PC-9 (cell line): ENCODE measurements around the gene TMEM244.

Source experiments
- EZH2 ChIP-seq: fragments of 200-600 bp; sonication (generic); IDR thresholded peaks from 2 replicates; pipeline ENCODE4 v1.8.0; 2017; ENCODE audit warnings: antibody characterized with exemption, low read depth
- TF ChIP-seq, protein P1 (sequence below): fragments of 200-600 bp; sonication (generic); conservative IDR thresholded peaks from 2 replicates; pipeline ENCODE4 v1.6.1; 2017; ENCODE audit warnings: mixed run types, antibody characterized with exemption, mild to moderate bottlenecking, moderate library complexity

DNA sequence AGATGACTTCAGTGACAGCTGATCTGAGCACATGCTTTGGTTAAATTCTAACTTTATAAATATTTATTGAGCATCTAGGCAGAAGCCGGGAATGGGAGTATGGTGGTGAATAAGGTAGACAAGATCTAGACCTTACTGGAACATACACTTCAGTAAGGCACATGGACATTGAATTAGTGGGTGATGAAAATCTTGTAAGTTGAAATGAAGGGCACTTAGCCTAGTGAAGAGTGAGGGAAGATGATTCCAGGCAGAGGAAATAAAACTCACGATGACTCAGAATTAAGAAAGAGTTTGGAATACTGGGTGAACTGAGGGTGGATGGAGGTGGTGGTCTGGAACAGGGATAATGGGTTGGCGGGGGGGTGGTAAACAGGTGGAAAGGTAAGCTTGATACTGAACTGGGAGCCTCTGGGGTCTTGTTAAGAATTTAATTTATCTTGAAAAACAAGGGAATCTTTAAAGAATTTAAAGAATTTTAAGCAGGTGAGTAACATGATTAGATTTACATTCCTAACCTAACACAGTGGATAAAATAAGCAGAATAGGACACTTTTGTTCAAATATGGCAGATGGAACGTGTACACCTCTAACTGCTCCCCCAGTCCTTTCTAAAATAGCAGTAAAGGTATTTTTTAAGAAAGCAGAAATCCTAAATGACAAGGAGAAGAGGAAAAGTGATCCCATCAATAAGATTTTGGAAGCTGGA is 75.9 kb downstream of the TMEM244 start:
- TF ChIP-seq, protein P1, sequence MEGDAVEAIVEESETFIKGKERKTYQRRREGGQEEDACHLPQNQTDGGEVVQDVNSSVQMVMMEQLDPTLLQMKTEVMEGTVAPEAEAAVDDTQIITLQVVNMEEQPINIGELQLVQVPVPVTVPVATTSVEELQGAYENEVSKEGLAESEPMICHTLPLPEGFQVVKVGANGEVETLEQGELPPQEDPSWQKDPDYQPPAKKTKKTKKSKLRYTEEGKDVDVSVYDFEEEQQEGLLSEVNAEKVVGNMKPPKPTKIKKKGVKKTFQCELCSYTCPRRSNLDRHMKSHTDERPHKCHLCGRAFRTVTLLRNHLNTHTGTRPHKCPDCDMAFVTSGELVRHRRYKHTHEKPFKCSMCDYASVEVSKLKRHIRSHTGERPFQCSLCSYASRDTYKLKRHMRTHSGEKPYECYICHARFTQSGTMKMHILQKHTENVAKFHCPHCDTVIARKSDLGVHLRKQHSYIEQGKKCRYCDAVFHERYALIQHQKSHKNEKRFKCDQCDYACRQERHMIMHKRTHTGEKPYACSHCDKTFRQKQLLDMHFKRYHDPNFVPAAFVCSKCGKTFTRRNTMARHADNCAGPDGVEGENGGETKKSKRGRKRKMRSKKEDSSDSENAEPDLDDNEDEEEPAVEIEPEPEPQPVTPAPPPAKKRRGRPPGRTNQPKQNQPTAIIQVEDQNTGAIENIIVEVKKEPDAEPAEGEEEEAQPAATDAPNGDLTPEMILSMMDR, result no peak
- TF ChIP-seq EZH2, result no peak
